Activated naive CD4-positive, alpha-beta T cell treated with anti-CD3 and anti-CD28 coated beads, Interleukin-2, amount 50 U/mL, for 72 hours (primary cell): ENCODE results near the gene CCNY. TPM values are rescaled to one million over a fixed set of nuclear protein-coding genes. Genes with fewer than 3 reads are reported as not detected.

Experiments
- ATAC-seq, 2 donors: fragments of 150-1000 bp; cut with Tn5 transposase; 2 replicates each; pipeline ENCODE4 v1.10.0; 2021; ENCODE audit warnings: mild to moderate bottlenecking in 2 of 2, moderate library complexity in 2 of 2
- DNase-seq, 2 donors: peaks; one replicate each; pipeline ENCODE4 v3.0.0; 2021 to 2022; ENCODE audit warnings: low spot score in 2 of 2
- H3K27ac Mint-ChIP-seq, 2 donors: one replicate each; pipeline ENCODE4 v1.8.0; 2022; ENCODE audit warnings: mild to moderate bottlenecking in 2 of 2, mixed read lengths in 2 of 2
- H3K36me3 Mint-ChIP-seq, 2 donors: one replicate each; pipeline ENCODE4 v1.8.0; 2022; ENCODE audit warnings: mixed read lengths in 2 of 2
- H3K9me3 Mint-ChIP-seq, 2 donors: one replicate each; pipeline ENCODE4 v1.8.0; 2022; ENCODE audit warnings: mixed read lengths in 2 of 2
- total RNA-seq, 2 donors: library from RNA; stranded (reverse); gene quantifications; one replicate each; pipeline ENCODE4 v1.2.3, GENCODE V29; 2022

Gene CCNY
- total RNA-seq, 2 donors from 2014 or later, result 31.4 to 44.2 TPM

GRCh38 chr10:35567951-35568350 is 231.6 kb downstream of the CCNY start:
- Mint-ChIP-seq H3K9me3 (no peaks in the 10 kb centered on the region), H3K27ac (no peak overlapping the region), H3K36me3 (peaks cover 6 to 9% of the 10 kb centered on the region in 2 donors)
- ATAC-seq (no peak), DNase-seq (no peak)

GRCh38 chr10:35568483-35569015 is 232.2 kb downstream of the CCNY start:
- DNase-seq, result no peak
- no peaks in the 10 kb centered on the region for H3K9me3 Mint-ChIP-seq
- ATAC-seq, result no peak
- no peak overlapping the region for H3K27ac Mint-ChIP-seq
- H3K36me3 Mint-ChIP-seq, result peaks cover 6 to 13% of the 10 kb centered on the region in 2 donors

- peaks cover 7 to 19% of the 10 kb centered on the region in 2 donors for H3K36me3 Mint-ChIP-seq
- H3K27ac Mint-ChIP-seq, result no peak overlapping the region
- DNase-seq (no peak), ATAC-seq (no peak)
- H3K9me3 Mint-ChIP-seq, result no peaks in the 10 kb centered on the region
Measured at GRCh38 chr10:35569111-35569707, 232.9 kb downstream of the CCNY start.

GRCh38 chr10:35569836-35570235 is 233.5 kb downstream of the CCNY start:
- Mint-ChIP-seq H3K27ac (peak overlapping the region in 1 of 2 donors; percentile 79), H3K9me3 (no peaks in the 10 kb centered on the region), H3K36me3 (peaks cover 11 to 26% of the 10 kb centered on the region in 2 donors)
- no peak for DNase-seq
- ATAC-seq, result no peak

- no peak for DNase-seq
- peaks cover 2 to 3% of the 10 kb centered on the region in 2 donors for H3K9me3 Mint-ChIP-seq
- peaks cover 15 to 29% of the 10 kb centered on the region in 2 donors for H3K36me3 Mint-ChIP-seq
- no peak overlapping the region for H3K27ac Mint-ChIP-seq
- ATAC-seq, result no peak
Measured at GRCh38 chr10:35570397-35570796, 234.1 kb downstream of the CCNY start.

- Mint-ChIP-seq H3K27ac (no peak overlapping the region), H3K36me3 (peaks cover 13 to 32% of the 10 kb centered on the region in 2 donors)
- no peak for ATAC-seq
Measured at GRCh38 chr10:35572583-35572982, 236.3 kb downstream of the CCNY start.

GRCh38 chr10:35573796-35574195 is 237.5 kb downstream of the CCNY start:
- DNase-seq, result no peak
- Mint-ChIP-seq H3K36me3 (peaks cover 17 to 41% of the 10 kb centered on the region in 2 donors), H3K27ac (no peak overlapping the region)

More at GRCh38 chr10:35572583-35572982, 236.3 kb downstream of the CCNY start:
- peaks cover 4 to 6% of the 10 kb centered on the region in 2 donors for H3K9me3 Mint-ChIP-seq
- no peak for DNase-seq

GRCh38 chr10:35574924-35575352 is 238.6 kb downstream of the CCNY start:
- no peak for DNase-seq
- Mint-ChIP-seq H3K27ac (no peak overlapping the region), H3K9me3 (peaks cover 9 to 15% of the 10 kb centered on the region in 2 donors), H3K36me3 (peaks cover 17 to 37% of the 10 kb centered on the region in 2 donors)
- ATAC-seq, result no peak

More at GRCh38 chr10:35573796-35574195, 237.5 kb downstream of the CCNY start:
- H3K9me3 Mint-ChIP-seq, result peaks cover 9 to 15% of the 10 kb centered on the region in 2 donors
- ATAC-seq, result no peak

GRCh38 chr10:35575640-35576039 is 239.3 kb downstream of the CCNY start:
- Mint-ChIP-seq H3K27ac (no peak overlapping the region), H3K36me3 (peaks cover 17 to 36% of the 10 kb centered on the region in 2 donors), H3K9me3 (peaks cover 9 to 15% of the 10 kb centered on the region in 2 donors)
- DNase-seq (no peak), ATAC-seq (no peak)

- no peak for ATAC-seq
- Mint-ChIP-seq H3K36me3 (peaks cover 17 to 36% of the 10 kb centered on the region in 2 donors), H3K27ac (no peak overlapping the region), H3K9me3 (peaks cover 9 to 15% of the 10 kb centered on the region in 2 donors)
- DNase-seq, result no peak
Measured at GRCh38 chr10:35576730-35577129, 240.4 kb downstream of the CCNY start.

- ATAC-seq, result no peak
- Mint-ChIP-seq H3K27ac (peak overlapping the region in 1 of 2 donors; percentile 40), H3K9me3 (peaks cover 9 to 15% of the 10 kb centered on the region in 2 donors), H3K36me3 (peaks cover 17 to 30% of the 10 kb centered on the region in 2 donors)
- no peak for DNase-seq
Measured at GRCh38 chr10:35577926-35578617, 241.8 kb downstream of the CCNY start.

GRCh38 chr10:35578618-35578956 is 242.3 kb downstream of the CCNY start:
- peaks cover 17 to 28% of the 10 kb centered on the region in 2 donors for H3K36me3 Mint-ChIP-seq
- peaks cover 9 to 15% of the 10 kb centered on the region in 2 donors for H3K9me3 Mint-ChIP-seq
- peak overlapping the region in 1 of 2 donors; percentile 40 for H3K27ac Mint-ChIP-seq
- no peak for ATAC-seq
- no peak for DNase-seq

GRCh38 chr10:35579116-35579515 is 242.8 kb downstream of the CCNY start:
- Mint-ChIP-seq H3K9me3 (peaks cover 9 to 15% of the 10 kb centered on the region in 2 donors), H3K27ac (no peak overlapping the region), H3K36me3 (peaks cover 17 to 23% of the 10 kb centered on the region in 2 donors)
- ATAC-seq, result no peak
- DNase-seq, result no peak

- ATAC-seq (no peak), DNase-seq (no peak)
- Mint-ChIP-seq H3K27ac (no peak overlapping the region), H3K9me3 (peaks cover 9 to 15% of the 10 kb centered on the region in 2 donors), H3K36me3 (peaks cover 12 to 15% of the 10 kb centered on the region in 2 donors)
Measured at GRCh38 chr10:35579726-35580422, 243.6 kb downstream of the CCNY start.

- Mint-ChIP-seq H3K36me3 (peaks cover 8 to 12% of the 10 kb centered on the region in 2 donors), H3K9me3 (peaks cover 7 to 12% of the 10 kb centered on the region in 2 donors), H3K27ac (no peak overlapping the region)
- ATAC-seq (no peak), DNase-seq (no peak)
Measured at GRCh38 chr10:35580423-35580770, 244.1 kb downstream of the CCNY start.

- ATAC-seq (no peak), DNase-seq (no peak)
- Mint-ChIP-seq H3K9me3 (peaks cover 5 to 10% of the 10 kb centered on the region in 2 donors), H3K36me3 (peaks cover 4 to 9% of the 10 kb centered on the region in 2 donors), H3K27ac (no peak overlapping the region)
Measured at GRCh38 chr10:35581655-35582054, 245.3 kb downstream of the CCNY start.

- no peaks in the 10 kb centered on the region for H3K36me3 Mint-ChIP-seq
- ATAC-seq, result no peak
- DNase-seq, result no peak
- peaks cover 0 to 4% of the 10 kb centered on the region in 2 donors for H3K9me3 Mint-ChIP-seq
- peak overlapping the region in 1 of 2 donors; percentile 60 for H3K27ac Mint-ChIP-seq
Measured at GRCh38 chr10:35584946-35585345, 248.6 kb downstream of the CCNY start.
